Hepatocyte (in vitro differentiated cells): ENCODE data around the gene SH3BP4. TPM values are rescaled to one million over a fixed set of nuclear protein-coding genes. Genes with fewer than 3 reads are reported as not detected.

Source experiments
- DNase-seq: peaks from one replicate; pipeline ENCODE4 v3.0.0-alpha.2; 2016; ENCODE audit warnings: low spot score
- H2AFZ ChIP-seq: fragments of 200-600 bp; sonication (generic); 2 replicates; pipeline ENCODE4 v1.6.0; 2016; ENCODE audit warnings: antibody characterized with exemption, mild to moderate bottlenecking
- H3K27ac ChIP-seq: fragments of 200-600 bp; sonication (generic); 2 replicates; pipeline ENCODE4 v1.5.1; 2016; ENCODE audit warnings: mild to moderate bottlenecking
- H3K27me3 ChIP-seq: fragments of 200-600 bp; sonication (generic); 2 replicates; pipeline ENCODE4 v1.6.1; 2016
- H3K36me3 ChIP-seq: fragments of 200-600 bp; sonication (generic); replicated peaks from 2 replicates; pipeline ENCODE4 v1.5.1; 2016; ENCODE audit warnings: low read depth; ENCODE audit not compliant: insufficient read depth
- H3K4me1 ChIP-seq: fragments of 200-600 bp; sonication (generic); 2 replicates; pipeline ENCODE4 v1.5.1; 2016; ENCODE audit warnings: mild to moderate bottlenecking, moderate library complexity; ENCODE audit not compliant: insufficient read depth
- H3K4me2 ChIP-seq: fragments of 200-600 bp; sonication (generic); 2 replicates; pipeline ENCODE4 v1.6.0; 2016
- H3K4me3 ChIP-seq: fragments of 200-600 bp; sonication (generic); 2 replicates; pipeline ENCODE4 v1.5.1; 2016; ENCODE audit warnings: mild to moderate bottlenecking
- H3K79me2 ChIP-seq: fragments of 200-600 bp; sonication (generic); 2 replicates; pipeline ENCODE4 v1.6.0; 2017; ENCODE audit warnings: mild to moderate bottlenecking
- H3K9me2 ChIP-seq: fragments of 200-600 bp; sonication (generic); replicated peaks from 2 replicates; pipeline ENCODE4 v1.6.0; 2017; ENCODE audit warnings: mild to moderate bottlenecking; ENCODE audit not compliant: insufficient read depth
- H3K9me3 ChIP-seq: fragments of 200-600 bp; sonication (generic); 2 replicates; pipeline ENCODE4 v1.5.1; 2016; ENCODE audit warnings: low read depth, mild to moderate bottlenecking
- H4K20me1 ChIP-seq: fragments of 200-600 bp; sonication (generic); 2 replicates; pipeline ENCODE4 v1.6.0; 2016; ENCODE audit warnings: mild to moderate bottlenecking; ENCODE audit not compliant: insufficient read depth, poor library complexity, severe bottlenecking
- EZH2 ChIP-seq: fragments of 200-600 bp; sonication (generic); IDR thresholded peaks from 2 replicates; pipeline ENCODE4 v1.6.1; 2016; ENCODE audit warnings: antibody characterized with exemption, mild to moderate bottlenecking, borderline replicate concordance
- EZH2phosphoT487 ChIP-seq: fragments of 200-600 bp; sonication (generic); IDR thresholded peaks from one replicate; pipeline ENCODE4 v1.6.1; 2018; ENCODE audit warnings: antibody characterized with exemption, mild to moderate bottlenecking, low read depth, moderate library complexity; ENCODE audit not compliant: unreplicated experiment, severe bottlenecking
- WGBS: methylation state at CpG from one replicate; pipeline ENCODE4 v1.1.6; 2016; ENCODE audit warnings: low lambda C conversion rate; ENCODE audit errors: missing lambda C conversion rate; 5-methylcytosine and 5-hydroxymethylcytosine counted together
- polyA plus RNA-seq: library from polyadenylated mRNA; unstranded; fragments of >200 nt; fragmentation: Nextera tagmentation; extraction: Ambion mirVana; gene quantifications from 2 replicates; pipeline ENCODE4 v1.2.1, GENCODE V29; 2016
- total RNA-seq: library from RNA; depleted of rRNA; stranded (reverse); fragments of >200 nt; gene quantifications from 2 replicates; pipeline ENCODE4 v1.2.3, GENCODE V29; 2014
- TF ChIP-seq, protein P1 (sequence below): fragments of 200-600 bp; sonication (generic); IDR thresholded peaks from 2 replicates; pipeline ENCODE4 v1.5.1; 2016; ENCODE audit warnings: antibody characterized with exemption, mild to moderate bottlenecking; ENCODE audit not compliant: poor library complexity

Gene SH3BP4
- total and polyA plus RNA-seq, 2 experiments from 2014 or later: 23.3 to 32.0 TPM

DNA sequence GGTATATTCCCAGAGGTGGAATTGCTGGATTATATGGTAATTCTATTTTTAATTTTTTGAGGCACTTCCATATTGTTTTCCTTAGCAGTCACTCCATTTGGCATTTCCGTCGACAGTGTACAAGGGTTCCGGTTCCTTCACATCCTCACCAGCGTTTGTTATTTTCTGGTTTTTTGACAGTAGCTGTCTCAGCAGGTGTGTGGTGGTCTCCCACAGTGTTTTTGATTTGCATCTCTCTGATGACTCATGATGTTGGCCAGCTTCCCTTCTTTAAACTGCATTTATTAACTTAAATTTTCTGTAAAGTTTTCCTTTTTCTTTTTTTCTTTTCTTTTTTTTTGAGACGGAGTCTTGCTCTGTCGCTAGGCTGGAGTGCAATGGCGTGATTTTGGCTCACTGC lies 19.7 kb downstream of the SH3BP4 start:
- Histone ChIP-seq H3K4me1 (peaks cover 41% of the 10 kb centered on the region), H3K9me2 (no peaks in the 10 kb centered on the region), H4K20me1 (peaks cover 86% of the 10 kb centered on the region), H3K79me2 (peaks cover 98% of the 10 kb centered on the region), H3K4me3 (no peak overlapping the region), H3K4me2 (no peak overlapping the region), H3K27me3 (no peaks in the 10 kb centered on the region), H3K27ac (no peak overlapping the region), H3K9me3 (no peaks in the 10 kb centered on the region), H2AFZ (no peak overlapping the region), H3K36me3 (no peaks in the 10 kb centered on the region)
- 95% methylated on average over 7 of the region's 7 CpGs for WGBS
- DNase-seq: no peak
- TF ChIP-seq, protein P1, sequence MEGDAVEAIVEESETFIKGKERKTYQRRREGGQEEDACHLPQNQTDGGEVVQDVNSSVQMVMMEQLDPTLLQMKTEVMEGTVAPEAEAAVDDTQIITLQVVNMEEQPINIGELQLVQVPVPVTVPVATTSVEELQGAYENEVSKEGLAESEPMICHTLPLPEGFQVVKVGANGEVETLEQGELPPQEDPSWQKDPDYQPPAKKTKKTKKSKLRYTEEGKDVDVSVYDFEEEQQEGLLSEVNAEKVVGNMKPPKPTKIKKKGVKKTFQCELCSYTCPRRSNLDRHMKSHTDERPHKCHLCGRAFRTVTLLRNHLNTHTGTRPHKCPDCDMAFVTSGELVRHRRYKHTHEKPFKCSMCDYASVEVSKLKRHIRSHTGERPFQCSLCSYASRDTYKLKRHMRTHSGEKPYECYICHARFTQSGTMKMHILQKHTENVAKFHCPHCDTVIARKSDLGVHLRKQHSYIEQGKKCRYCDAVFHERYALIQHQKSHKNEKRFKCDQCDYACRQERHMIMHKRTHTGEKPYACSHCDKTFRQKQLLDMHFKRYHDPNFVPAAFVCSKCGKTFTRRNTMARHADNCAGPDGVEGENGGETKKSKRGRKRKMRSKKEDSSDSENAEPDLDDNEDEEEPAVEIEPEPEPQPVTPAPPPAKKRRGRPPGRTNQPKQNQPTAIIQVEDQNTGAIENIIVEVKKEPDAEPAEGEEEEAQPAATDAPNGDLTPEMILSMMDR: no peak
- TF ChIP-seq EZH2: no peak
- no peak for TF ChIP-seq EZH2phosphoT487

DNA sequence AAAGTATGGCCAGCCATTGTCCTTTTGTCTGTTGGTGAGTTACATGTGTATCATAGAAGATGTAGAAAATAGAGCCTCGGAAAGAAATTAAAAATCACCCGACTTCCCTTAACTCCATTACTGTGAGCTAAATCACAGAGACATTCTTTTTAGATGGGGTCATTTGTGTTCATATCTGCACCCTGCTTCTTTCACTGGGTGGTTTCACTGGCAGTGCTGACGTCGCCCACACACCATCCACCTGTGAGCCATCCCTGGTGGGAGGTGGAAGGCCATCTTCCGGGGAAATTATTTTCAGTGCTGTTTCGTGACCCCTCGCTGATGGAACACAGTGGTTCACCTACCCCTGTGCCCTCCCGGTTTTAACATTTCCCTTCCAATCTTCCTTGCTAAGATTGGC lies 21.2 kb downstream of the SH3BP4 start:
- Histone ChIP-seq H3K4me1 (peaks cover 38% of the 10 kb centered on the region), H4K20me1 (peaks cover 75% of the 10 kb centered on the region), H3K4me2 (no peak overlapping the region)

GRCh38 chr2:234974501-234975385 lies 22.9 kb downstream of the SH3BP4 start:
- H3K27ac ChIP-seq: no peak overlapping the region
- whole genome bisulfite sequencing: 65% methylated on average over 30 of the region's 30 CpGs
- no peak for DNase-seq
- no peak overlapping the region for H3K4me3 ChIP-seq
- H3K9me3 ChIP-seq: no peaks in the 10 kb centered on the region
- no peaks in the 10 kb centered on the region for H3K9me2 ChIP-seq
- H3K4me1 ChIP-seq: peaks cover 20% of the 10 kb centered on the region
- H3K27me3 ChIP-seq: no peaks in the 10 kb centered on the region
- peak overlapping the region; percentile 16 for H3K4me2 ChIP-seq
- H4K20me1 ChIP-seq: peaks cover 68% of the 10 kb centered on the region
- H3K79me2 ChIP-seq: peaks cover 98% of the 10 kb centered on the region
- H3K36me3 ChIP-seq: no peaks in the 10 kb centered on the region
- no peak overlapping the region for H2AFZ ChIP-seq
- TF ChIP-seq EZH2: no peak
- TF ChIP-seq, protein P1: no peak
- no peak for TF ChIP-seq EZH2phosphoT487

More for the DNA sequence above, 21.2 kb downstream of the SH3BP4 start:
- H3K27me3 ChIP-seq: no peaks in the 10 kb centered on the region
- TF ChIP-seq EZH2 (no peak), EZH2phosphoT487 (no peak)
- TF ChIP-seq, protein P1: no peak
- no peak overlapping the region for H3K27ac ChIP-seq
- no peak for DNase-seq
- H3K79me2 ChIP-seq: peaks cover 98% of the 10 kb centered on the region
- H3K9me2 ChIP-seq: no peaks in the 10 kb centered on the region
- no peaks in the 10 kb centered on the region for H3K9me3 ChIP-seq
- H2AFZ ChIP-seq: no peak overlapping the region
- no peak overlapping the region for H3K4me3 ChIP-seq
- H3K36me3 ChIP-seq: no peaks in the 10 kb centered on the region
- WGBS: 85% methylated on average over 8 of the region's 8 CpGs
